ELR (cell line): ENCODE results near the gene RORC.

Experiments used
- DNase-seq: peaks from one replicate; pipeline ENCODE4 v3.0.0-alpha.2; 2015; ENCODE audit warnings: low read depth

Gene RORC

DNA sequence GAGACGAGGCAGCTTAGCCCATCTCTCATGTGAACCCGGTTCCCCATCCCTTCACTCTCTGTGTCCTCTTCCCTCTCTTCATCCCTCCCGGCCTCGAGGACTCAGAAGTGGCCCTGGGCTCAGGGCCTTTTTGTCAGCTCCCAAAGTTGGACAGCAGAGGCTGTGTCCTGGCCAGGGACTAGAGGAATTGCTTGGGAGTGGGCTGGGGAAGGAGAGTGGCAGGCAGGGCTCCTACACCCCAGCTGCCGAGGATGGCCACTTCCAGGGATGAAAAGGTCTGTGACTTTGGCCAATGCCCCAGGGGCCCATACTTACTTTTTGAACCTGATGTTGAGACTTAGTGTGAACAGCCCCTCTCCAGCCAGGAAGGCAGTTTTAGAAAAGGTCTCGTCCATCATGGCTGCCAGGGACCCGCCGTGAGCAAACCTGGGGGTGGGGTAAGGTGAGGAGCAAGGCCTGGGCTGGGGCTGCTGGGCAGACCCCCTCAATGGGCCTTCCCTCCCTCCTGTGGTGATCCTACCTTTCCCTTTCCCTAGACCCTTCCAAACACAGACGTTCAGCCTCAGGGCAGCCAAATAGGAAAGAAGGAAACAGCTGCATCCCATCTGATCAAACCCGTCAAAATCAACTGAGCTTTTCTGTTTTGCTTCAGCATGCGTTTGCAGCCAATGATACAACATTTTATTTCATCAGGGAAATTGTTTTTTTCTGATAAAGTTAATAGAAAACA, 16.4 kb upstream of the RORC start:
- DNase-seq: no peak

DNA sequence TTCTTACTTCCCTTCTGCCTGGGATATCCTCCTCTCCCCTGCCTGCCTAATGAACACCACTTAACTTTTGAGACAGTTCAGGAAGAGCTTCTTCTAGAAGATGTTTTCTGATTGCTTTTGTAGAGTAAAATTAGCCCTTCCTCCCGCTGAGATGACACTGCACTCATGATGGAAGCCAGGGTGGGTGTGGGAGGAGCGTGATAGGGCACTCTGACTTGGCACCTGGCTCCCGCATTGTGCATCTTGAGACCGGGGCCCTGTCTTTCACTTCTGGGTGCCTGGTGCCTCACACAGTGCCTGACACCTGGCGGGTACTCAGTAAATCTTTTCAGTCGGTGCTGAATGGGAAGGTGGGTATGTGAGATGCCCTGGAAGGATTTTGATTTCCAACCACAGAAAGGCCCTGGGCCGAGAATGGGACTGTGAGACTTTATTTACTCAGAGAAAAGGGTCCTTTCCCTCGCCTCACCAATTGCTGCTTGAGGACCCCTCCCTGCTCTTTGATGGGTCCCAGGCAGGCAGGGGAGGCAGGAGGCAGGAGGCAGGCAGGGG, 15.2 kb upstream of the RORC start:
- no peak for DNase-seq

DNA sequence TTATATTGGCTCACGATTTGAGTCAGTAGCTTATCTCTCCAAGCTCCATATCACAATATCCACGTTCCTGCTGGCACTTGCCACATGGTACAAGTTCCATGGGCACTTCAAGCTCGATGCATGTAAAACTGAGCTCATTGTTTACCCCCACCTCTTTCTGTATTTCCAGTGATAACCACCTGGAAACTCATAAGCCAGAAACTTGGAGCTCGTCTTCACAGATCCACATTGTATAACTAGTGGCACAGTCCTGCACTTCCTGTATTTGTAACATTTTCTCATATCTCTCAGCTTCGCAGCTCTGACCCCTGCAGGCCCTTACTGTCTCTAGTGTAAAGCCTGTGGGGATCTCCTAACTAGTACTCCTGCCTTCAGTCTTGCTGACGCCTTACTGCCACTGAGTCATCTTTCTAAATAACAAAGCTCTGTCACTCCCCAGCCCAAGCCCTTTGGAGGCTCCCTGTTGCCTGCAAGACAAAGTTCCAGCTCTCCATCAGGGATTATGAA, 14.5 kb upstream of the RORC start:
- peak; percentile 91 for DNase-seq

DNA sequence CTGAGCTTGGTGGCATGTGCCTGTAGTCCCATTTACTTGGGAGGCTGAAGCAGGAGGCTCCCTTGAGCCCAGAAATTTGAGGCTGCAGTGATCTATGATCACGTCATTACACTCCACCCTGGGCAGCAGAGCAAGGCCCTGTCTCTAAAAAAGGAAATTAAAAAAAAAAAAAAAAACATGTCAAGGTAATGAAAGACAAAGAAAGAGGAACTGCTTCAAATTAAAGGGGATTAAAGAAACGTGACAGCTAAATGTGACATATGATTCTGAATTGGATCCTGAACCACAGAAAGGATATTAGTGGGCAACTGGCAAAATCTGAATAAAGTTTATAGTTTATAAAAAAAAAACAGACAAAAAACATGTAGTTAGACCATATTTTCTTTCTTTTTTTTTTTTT, 11.8 kb upstream of the RORC start:
- no peak for DNase-seq

DNA sequence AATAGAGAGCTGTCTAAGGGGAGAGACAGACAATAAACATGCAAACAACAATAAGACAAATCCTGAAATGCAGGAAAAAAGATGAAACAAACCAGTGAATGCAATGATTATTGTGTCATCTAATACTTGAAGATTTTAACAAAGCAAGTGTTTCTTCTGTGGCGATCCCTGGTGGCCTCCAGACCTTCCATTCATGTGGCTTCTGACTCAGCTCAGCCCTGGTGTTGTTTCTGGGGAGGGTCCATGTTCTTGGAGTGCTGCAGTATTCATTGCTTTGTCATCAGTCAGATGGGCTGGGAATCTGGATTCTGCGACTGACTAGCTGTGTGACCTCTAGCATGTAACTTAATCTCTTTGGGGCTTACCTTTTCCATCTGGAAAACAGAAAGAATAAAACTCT, 9.5 kb upstream of the RORC start:
- DNase-seq: peak; percentile 57

DNA sequence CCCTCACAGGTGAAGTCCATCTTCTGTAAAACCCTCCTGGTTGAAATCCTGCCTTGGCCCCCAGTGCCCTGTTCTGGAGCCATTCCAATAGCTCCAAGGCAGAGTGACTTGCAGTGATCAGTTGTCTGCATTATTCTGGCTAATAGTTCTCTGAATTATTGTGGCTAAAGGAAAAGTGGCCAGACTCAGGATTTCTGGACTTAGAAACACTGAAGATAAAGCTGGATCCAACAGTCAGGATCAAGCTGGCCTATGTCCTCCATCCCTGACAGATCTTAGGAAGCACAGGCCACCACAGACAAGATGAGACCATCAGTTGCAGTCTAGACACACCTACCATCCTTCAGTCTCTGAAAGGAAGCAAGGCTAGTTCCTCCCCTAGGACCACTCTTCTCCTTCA, 8.8 kb upstream of the RORC start:
- no peak for DNase-seq

- no peak for DNase-seq
These were observed 8.1 kb upstream of the RORC start, which contains the start of gene C2CD4D for GRCh38 chr1:151839457-151840403. Gene C2CD4D, minus strand, starts transcription at chr1:151839820. Its CDS starts 831 bp downstream, at chr1:151838989.

DNA sequence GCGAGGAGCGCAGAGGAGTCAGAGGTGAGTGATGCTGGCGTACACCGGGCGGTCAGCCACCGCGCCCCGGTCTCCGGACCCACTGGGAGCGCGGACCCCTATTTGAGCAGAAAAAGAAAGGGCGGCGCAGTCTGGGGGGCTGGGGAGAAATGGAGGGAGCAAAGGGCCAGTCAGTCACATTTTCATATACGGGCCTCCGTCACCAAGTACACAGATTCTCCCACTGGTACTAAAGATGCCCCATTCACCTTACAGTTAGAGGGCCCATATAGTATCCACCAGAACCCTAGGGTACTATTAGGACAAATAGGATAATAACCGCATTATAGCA, 7.4 kb upstream of the RORC start:
- DNase-seq: no peak

DNA sequence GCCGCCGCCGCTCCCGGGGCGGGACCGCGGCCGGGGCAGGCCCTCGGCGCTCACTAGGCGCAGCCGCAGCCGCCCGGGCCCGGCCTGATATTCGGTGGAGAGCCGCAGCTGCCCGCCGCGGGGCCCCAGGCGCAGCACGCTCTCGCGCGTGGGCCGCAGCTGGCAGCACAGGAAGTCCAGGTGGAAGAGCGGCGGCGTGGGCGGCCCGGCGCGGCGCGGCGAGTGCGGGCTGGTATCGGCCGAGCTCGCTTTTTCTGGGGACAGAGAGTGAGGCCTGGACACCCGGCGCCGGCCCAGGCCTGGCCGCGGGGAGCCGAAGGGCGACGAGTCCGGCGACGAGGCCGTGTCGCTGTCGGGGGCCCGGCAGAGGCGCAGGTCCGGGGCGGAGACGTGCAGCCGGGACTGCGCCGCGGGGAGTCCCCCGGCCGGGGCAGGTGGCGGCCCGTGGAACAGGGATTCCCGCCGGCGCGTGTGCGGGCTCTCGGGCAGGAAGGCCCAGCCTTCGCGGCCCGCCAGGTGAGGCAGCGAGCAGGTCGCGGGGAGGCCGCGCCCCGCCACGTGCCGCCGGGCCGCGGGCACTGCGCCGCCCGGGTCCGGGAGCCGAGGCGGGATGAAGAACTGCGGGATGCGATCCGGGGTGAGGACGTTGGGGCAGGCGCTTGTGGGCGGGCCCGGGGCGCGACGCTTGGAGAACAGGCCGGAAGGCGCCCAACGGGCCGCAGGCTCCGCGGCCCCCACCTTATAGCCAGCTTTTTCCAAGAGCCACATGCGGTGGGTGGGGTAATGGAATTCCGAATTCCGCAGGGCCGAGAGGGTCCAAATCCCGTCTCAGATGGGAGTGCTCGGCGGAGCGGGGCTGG, 6.8 kb upstream of the RORC start:
- DNase-seq: peak; percentile 40

DNA sequence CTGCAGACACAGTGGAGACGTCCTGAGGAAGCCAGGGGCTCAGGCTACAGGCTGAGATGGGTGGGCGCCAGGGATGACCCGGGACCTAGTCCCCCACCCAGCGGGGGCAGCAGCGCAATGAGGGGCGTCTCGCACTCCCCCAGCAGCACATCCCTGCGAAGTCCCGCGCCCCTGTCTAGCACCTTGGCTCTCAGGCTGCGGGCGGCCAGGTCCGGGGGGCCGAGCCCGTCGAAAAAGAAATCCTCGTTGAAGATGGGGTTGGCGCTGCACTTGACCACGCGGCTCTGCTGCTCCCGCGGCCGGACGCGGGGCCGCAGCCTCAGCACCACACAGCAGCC, 6.3 kb upstream of the RORC start:
- DNase-seq: no peak

DNA sequence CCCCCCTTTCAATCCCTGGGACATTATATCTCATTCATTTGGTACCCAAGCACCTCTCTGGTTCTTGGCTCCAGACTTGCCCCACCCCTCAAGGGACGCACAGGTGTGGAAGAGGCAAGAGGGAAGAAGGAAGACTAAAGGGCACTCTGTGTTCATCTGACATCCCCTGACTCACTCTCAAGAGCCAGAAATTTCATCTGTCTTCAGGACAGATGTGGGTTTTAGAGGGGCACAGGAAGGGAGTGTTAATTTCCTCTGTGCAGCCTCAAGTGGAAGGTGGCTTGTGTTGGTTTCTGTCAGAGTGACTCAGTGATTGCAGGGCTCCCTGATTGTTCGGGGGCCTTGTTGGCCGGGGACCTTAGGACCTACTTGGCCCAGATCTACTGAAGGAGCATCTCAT, 5.6 kb upstream of the RORC start:
- DNase-seq: peak; percentile 15

GRCh38 chr1:151835596-151835995, 4.0 kb upstream of the RORC start:
- DNase-seq: no peak

DNA sequence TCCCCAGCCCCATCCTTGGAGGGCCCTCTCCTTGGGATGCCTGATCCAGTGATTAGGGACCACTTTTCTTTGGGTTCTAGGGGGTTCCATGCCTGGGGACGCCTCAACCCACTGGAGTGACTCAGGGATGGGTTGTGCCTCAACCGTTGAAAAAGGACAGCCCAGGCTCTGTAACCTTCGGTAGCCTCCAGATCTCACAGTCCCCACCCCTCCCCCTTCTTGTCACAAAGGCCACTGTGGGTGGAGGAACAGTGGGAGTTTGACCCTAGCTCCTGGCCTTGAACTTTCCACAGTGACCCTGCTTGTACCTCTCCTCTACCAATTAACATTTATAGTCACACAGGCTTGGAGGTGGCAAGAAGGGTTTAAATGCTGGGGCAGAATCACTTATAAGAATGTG, 2.6 kb upstream of the RORC start:
- no peak for DNase-seq

DNA sequence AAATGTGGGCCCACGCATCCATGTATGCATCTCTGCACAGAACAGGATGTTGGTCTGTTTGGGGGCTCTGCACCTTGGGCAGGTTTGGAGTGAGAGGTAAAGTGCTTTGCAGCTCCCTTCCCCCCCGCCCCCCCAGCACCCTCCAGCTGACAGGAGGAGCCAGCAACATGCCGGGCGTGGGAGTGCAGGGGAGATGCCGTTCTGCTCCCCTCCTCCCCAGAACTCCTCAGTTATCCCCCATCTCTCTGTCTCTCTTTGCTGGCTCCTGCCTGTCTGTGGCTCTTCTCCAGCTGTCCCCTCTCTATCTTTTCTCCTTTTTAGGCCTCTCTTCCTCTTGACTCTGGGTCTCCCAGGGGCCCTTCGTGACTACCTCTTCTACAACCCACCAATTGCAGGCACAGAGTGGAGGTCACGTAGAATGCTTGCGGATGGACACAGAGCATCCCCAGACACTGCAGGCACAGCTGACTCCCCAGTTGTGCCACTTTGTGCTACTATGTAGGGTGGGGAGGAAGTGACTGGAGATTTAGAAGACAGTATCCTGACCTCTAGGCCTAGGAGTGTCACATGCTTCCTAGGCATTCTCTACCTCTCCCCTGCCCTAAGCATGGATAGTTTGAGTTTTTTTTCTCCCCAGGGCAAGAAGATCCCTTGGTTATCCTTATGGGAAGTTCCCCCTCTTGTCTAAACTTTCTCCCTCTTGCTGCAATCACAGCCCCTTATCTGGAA, 1.7 kb upstream of the RORC start:
- no peak for DNase-seq

DNA sequence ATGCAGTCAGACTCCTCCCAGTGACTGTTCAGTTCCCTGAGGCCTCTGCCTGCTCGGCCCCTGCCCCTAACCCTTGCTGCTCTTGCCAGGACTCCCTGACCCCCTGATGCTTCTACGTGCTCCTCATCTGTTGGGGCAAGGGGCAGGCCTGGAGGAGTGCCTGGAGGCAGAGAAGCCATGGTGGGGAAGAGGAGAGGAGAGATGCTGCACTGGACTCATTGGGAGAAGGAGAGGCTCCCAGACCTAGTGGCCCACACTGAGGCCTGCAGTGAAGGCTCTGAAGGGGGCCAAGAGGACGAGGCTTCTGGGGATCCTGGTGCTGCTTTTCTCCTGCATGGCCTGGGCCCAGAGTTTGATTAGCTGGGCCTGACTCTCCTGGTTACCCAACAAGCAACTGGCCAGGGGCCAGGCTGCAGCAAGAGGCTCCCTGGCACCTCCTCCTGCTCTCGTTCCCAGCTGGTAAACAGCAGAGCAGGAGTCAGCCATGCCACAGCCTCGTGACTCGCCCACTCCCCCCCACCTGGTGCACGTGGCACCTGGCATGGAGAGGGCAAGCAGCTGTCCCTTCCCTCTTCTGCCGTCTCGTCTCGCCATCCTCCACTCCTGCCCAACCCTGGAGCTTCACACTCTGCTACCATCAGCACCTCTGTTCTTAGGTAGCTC, 847 bp upstream of the RORC start:
- peak; percentile 15 for DNase-seq

GRCh38 chr1:151831256-151831591, 378 bp downstream of the RORC start:
- no peak for DNase-seq

DNA sequence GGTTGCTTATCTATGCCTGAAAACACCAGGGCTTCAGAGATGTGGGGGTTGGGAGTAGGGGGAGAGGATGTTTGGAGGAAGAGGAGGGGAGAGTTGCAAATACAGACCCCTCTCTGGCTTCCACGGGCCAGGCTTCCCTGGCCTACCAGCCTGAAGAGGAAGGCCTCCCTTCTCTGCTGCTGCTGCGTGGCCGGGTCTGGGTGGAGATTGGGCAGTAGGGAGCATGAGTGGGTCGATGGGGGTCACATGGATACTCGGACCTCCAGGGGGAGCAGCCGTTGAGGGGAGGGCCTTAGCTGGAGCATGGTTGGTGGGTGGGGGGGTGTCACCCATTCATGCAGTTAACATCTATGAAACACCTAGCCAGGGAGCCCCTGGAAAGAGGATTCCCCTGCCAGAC, 1.5 kb downstream of the RORC start:
- DNase-seq: no peak

DNA sequence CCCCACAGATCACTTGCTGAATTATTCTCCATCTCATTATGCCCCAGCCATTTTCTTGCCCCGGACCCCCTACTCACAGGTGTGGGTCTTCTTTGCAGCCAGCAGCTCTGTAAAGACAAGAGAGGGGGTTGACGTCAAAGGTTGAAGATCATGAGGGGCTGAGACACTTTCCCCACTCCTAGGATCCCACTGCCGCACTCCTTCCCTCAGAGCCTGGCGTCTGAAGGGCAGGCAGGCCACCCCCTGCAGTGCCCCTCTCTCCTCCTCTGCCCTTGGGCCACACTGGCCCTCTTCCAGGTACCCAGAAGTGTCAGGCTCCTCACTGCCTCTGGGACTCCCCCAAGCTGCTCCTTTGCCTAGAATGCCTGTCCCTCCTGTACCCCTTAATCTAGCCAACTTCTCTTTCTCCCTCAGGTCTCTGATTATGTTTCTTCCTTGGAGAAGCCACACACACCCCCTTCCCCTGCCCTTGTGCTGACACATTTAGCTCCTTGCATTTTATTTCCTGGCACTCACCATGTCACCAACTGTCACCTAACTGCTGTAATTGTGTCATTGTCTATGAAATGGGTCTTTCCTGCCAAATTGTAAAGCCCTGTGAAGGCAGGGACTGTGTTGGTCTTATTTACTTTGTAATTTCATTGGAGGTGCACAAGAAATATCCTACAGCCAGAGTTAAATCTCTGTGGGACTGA, 2.1 kb downstream of the RORC start:
- DNase-seq: no peak

DNA sequence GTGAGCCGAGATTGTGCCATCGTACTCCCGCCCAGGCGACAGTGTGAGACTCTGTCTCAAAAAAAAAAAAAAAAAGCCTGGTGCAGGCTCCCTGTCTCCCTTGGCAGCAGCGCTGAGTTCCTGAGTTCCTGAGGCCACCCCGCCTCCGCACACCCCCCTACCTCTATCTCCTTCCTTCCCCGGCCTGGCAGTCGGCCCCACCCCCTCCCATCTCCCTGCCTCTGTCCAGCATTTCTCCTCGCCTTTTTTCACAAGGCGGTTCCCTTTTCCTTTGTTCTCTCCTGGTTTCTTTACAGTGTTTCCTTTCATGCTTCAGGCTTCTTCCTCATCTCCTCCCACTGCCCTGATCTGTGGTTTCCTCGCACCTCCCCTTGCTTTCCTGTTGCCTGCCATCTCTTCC, 2.7 kb downstream of the RORC start:
- peak; percentile 44 for DNase-seq

DNA sequence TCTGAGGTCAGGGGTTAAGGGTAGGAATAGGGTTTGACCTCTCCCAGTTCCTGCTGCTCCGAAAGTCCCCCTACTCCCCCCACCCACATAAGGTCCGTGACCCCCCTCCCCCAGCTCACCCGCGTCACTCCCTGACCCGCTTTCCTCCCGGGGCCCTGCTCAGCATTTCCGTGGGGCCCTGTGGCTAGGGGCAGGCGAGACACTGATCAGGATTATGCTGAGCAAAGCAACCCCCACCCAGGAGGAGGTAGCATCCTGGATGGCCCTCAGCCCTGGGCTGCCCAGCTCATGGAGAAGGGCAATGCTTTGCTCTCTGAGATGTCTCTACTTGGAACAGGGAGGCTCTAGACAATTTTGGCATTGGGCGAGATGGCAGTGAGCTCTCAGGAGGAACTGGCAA, 3.7 kb downstream of the RORC start:
- no peak for DNase-seq
